Subcutaneous adipose tissue (tissue), 4 donors: ENCODE data around the gene DNAJC18. TPM values are rescaled to one million over a fixed set of nuclear protein-coding genes. Genes with fewer than 3 reads are reported as not detected.

Experiments used
- total RNA-seq, 4 donors: library from RNA; depleted of rRNA; stranded (reverse); fragments of >200 nt; gene quantifications; one replicate each; pipeline ENCODE4 v1.1.0, GENCODE V29; 2016
- TF ChIP-seq, protein P1 (sequence below): fragments of 450-650 bp; IDR thresholded peaks from one replicate; pipeline ENCODE4 v1.5.1; 2016; ENCODE audit warnings: low read depth, mild to moderate bottlenecking, control low read depth, antibody characterized with exemption, moderate library complexity

Gene DNAJC18
- total RNA-seq, 4 donors from 2014 or later = 3.8 to 9.0 (median 4.4) TPM

DNA sequence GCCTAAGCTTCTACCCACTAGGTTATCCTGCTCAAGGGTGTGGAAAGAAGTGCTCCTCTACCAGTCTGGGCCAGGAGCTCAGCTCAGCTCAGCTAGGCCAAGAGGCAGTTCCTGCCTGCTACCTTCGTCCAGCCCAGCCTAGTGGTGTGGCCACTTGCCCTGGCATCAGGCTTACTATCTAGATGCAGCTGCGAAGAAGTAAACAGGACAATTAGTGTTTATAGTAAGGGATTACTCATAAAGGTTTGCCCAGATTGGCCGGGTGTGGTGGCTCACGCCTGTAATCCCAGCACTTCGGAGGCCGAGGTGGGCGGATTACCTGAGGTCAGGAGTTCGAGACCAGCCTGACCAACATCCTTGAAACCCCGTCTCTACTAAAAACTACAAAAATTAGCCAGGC, 22.7 kb downstream of the DNAJC18 start:
- TF ChIP-seq, protein P1, sequence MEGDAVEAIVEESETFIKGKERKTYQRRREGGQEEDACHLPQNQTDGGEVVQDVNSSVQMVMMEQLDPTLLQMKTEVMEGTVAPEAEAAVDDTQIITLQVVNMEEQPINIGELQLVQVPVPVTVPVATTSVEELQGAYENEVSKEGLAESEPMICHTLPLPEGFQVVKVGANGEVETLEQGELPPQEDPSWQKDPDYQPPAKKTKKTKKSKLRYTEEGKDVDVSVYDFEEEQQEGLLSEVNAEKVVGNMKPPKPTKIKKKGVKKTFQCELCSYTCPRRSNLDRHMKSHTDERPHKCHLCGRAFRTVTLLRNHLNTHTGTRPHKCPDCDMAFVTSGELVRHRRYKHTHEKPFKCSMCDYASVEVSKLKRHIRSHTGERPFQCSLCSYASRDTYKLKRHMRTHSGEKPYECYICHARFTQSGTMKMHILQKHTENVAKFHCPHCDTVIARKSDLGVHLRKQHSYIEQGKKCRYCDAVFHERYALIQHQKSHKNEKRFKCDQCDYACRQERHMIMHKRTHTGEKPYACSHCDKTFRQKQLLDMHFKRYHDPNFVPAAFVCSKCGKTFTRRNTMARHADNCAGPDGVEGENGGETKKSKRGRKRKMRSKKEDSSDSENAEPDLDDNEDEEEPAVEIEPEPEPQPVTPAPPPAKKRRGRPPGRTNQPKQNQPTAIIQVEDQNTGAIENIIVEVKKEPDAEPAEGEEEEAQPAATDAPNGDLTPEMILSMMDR = no peak

DNA sequence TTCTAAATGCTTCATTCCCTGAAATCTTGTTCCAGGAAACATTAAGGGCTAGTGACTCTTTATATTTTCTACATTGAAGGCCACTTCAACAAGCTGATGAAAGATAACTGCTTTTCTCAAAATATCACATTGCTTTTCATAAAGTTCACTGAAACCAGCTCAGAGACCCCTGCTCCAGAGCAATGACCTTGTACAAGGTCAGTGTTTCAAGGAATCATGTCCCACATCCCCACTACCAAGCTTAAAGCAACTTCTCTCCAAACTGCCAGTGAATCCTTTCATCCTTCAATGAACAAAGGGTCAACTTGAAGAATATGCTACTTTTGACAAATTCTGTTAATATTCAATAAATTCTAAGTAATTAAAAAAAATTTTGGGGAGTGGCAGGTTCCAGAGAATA, 23.5 kb downstream of the DNAJC18 start:
- TF ChIP-seq, protein P1 = no peak

DNA sequence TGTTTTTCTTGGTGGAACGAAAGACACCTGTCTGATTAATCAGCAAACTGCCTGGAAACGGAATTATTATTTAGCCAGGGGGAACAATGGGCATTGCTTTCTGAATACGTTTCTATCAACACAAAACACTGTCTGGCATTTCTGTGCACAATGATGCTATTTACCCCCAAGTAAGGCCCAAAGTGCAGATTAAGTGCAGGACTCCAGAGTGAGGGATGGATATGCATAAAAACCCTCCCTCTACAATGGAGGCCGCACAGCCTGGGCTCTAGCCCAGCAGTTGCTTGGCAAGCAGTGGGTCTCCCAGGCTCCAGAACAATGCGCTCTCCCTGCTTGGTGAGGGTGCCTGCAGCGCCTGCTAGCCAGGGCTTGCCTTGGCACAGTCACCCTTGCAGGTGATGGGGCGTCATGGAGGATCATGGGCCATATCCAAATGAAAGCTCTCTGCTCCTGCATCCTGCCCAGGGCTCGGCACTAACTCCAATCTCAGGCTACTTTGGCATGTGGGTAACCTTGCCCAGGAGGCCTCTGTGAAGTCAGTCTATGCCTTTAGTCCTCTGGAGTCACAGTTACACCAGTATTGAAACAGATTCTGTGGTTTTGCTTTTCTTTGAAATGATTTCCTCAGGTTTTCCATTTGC, 24.0 kb downstream of the DNAJC18 start:
- TF ChIP-seq, protein P1 = no peak

DNA sequence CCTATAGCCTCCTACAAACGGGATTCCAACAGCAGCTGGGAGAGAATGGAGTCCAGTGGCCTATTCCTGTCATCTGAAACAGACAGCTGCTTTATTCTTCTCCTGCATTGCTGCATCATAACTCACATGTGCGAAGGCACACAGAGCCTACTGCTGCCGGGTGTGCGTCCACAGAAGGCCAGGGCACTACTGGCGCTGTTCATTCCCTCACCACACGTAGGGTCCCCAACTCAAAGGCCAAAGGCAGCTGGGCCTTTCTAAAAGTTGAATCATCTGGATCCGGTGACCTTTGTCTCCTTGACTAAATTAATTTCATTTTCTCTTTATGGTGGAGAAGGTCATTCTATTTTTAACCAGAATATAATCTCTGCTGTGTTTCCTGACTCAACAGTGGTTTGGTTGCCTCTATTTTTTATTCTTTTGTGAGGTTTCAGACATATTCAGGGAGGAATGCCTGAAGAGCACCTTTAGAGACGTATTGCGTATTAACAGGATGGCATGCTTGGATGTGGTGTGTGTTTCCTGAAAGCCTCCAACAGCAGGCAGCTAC, 24.7 kb downstream of the DNAJC18 start:
- TF ChIP-seq, protein P1 = no peak

DNA sequence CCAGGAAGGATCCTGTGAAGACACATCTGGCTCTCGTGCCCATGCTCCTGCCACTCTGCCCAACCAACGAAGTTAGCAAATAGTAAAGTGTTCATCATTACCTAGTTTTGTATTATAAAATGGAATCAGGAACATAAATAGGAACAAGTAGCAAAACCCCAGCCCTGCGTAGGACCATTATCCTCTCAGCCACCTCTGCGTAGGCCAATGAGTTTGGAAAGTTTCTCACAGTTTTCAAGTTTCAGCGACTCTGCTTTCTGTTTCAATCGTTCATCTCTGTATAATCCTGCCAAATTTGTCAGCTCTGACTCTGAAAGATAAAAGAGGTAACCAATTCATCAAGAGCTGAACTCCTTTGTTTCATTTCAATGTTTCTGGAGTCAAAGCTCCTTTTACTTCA, 25.4 kb downstream of the DNAJC18 start:
- TF ChIP-seq, protein P1 = no peak

DNA sequence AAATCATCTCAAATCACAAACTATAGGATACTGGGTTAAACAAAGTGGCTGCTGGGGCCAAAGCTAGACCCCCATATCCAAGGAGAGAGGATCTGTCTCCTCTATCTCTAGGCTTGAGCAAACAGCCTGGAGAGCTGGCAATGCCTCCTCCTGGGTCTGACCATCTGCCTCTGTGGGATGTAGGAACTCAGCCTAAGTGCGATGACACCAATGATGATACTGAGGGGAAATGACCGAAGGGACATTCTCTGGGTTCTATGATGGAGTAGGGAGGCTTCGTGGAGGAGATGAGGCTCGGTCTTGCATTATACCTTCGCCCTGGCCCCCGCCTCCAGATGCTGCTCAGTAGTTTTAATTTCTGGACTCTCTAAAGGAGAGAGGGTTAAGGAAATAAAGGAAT, 26.2 kb downstream of the DNAJC18 start:
- TF ChIP-seq, protein P1 = no peak

DNA sequence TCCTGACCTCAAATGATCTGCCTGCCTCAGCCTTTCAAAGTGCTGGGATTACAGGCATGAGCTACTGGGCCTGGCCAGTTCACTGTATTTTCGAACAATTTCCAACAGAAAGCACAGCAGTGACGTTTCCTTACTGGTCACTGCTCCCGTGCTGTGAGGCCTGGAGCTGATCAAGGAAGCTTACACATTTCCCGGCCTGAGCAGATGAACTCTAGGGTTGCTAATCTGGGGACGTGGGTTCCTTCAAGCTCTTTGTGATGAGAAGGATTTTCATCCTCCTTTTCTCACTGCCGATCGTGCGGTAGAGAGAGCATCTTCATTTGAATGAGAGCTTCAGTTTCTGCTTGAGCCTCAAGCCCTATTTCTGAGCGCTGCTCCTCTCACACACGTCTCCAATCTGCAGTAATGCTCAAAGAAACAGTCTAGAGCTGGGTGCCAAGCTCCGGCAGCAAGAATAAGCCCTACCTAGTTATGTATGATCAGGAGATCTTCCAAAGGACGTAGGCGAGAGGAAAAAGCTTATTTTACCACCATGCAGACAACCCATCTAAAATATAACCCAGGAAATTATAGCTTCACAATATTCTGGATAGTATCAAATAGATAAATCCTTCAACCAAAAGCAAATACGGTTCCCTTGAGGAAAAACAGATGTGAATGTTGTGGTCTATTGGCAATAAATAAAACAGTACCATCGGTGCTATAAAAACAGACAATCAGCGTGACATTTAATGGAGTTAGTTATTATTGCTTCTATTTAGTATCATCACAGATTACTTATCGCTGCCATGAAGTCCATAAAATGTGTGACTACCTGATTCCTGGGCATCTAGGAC, 28.1 kb downstream of the DNAJC18 start:
- TF ChIP-seq, protein P1 = no peak
